T-helper 9 cell (primary cell): ENCODE measurements around the gene MYO1B.

Experiments used
- DNase-seq: peaks from one replicate; pipeline ENCODE4 v3.0.0-alpha.2; 2020

The MYO1B gene

GRCh38 chr2:191365089-191365488 lies 119.9 kb downstream of the MYO1B start:
- DNase-seq, result no peak

- DNase-seq, result no peak
These were observed 121.0 kb downstream of the MYO1B start for GRCh38 chr2:191366199-191366598.

DNA sequence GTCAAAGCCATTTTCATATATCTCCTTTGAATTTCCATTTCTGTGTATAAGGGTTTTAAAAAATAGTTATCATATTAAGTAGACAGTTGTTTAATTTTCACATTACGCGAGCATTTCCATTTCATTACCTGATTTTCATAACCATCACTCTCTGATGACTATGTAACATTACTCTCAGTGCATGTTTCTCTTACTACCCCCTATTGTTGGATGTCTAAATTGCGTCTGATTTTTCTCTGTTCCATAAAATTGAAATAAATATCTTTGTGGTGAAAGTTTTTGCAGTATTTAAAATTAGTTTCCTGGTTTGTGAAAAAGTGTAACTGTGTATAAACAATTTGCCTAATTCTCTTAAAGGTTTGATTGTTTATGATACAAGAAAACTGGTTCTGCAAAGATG lies 123.8 kb downstream of the MYO1B start:
- no peak for DNase-seq

GRCh38 chr2:191374366-191374765 lies 129.2 kb downstream of the MYO1B start:
- no peak for DNase-seq

GRCh38 chr2:191374939-191375338 lies 129.7 kb downstream of the MYO1B start:
- DNase-seq, result no peak

GRCh38 chr2:191376981-191377629 lies 131.9 kb downstream of the MYO1B start:
- no peak for DNase-seq

DNA sequence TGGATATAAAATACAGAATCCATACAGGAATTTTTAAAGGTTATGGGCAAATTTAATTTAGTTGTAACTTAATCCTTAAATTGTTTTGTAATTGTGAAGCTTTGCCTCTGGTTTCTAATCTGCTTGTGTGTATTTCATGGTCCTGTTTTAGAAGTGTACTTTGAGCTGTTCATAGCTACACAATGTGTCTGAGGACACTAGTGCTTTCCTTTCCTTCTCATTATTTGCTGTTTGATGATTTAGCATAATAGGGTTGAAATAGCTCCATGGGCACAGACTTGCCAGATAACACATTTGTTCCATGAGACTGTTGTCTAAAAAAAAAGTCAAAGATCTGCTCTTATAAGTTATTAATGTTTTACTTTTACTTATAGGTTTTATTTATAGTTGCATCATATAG lies 134.2 kb downstream of the MYO1B start:
- no peak for DNase-seq

- no peak for DNase-seq
These were observed 137.6 kb downstream of the MYO1B start for GRCh38 chr2:191382801-191383200.

DNA sequence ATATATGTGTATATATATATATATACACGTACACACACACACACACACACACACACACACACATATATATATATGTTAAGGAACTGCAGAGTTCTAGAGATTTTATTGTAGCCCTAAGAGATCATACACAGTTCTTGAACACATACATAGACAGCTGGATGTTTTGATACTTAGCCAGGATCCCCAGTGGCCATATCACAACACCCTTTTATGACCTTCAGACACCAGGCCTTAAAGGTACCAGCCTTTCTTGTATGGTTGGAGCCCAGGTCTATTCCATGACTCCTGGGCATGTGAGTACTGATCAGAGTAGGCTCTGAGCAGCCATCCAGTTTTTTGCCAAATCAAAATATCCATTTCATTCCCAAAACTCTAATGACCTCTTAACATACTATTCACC lies 138.3 kb downstream of the MYO1B start:
- no peak for DNase-seq

DNA sequence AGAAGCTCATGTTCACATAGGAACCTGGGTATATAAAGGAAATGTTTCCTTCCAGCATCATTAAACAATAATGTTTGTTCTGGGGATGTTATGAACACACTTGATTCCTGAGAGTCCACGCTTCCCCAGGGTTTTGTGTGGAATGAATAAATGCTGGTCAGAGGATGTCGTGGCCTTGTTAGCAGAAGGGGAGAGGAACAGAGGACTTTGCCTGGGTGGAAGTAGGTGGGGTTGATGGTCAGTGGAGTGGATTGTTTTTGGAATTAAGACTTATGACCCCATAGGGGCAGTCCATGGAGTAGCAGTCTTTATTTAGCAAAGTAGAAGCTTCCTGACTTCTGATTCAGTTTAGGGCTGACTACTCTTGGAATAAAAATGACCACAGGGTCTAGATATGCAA lies 139.6 kb downstream of the MYO1B start:
- no peak for DNase-seq

DNA sequence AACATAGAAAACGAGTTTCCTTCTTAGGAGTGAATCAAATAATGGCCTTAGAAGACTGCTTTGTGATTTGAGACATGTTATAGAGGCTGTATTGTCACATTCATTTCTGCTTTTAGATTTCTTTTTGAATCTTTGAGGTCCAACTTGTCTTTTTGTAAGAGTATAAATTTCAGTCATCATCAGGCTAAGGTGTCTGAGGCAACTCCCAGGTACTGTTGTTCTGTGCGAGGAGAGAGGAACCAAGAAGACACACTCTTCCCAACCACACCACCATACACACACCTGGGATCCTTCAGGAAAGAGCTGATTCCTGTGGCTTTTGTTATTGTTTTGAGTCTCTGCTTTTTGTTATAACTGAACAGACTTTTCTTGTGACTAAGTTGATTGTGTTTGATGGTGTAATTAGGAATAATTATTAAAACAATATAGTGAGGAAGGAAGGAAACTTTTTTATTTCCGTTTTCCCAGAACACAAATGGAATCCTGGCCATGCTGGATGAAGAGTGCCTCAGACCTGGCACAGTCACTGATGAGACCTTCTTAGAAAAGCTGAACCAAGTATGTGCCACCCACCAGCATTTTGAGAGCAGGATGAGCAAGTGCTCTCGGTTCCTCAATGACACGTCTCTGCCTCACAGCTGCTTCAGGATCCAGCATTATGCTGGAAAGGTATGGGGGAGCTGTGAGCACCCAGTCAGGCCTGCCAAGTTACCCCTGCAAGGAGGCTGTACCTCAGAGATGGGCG lies 140.4 kb downstream of the MYO1B start:
- DNase-seq, result no peak

GRCh38 chr2:191386938-191387536 lies 141.8 kb downstream of the MYO1B start:
- DNase-seq, result no peak

DNA sequence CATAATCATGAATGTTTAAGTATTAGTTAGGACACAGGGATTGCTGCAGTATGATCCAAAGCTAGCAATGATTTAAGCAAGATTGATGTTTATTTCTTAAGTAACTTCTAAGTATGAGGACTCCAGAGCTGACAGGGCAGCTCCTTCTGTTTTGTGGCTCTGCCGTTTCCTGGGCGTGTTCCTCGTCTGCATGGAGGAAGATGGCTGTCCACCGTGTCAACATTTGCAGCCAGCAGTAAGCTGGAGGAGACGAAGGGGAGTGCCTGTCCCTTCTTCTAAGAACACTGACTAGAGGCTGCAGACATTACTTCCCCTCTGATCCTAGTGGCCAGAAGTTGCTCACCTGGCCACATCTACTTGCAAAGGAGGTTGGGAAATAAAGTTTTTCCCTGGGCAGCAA lies 144.1 kb downstream of the MYO1B start:
- DNase-seq, result no peak

GRCh38 chr2:191391171-191391570 lies 146.0 kb downstream of the MYO1B start:
- no peak for DNase-seq

DNA sequence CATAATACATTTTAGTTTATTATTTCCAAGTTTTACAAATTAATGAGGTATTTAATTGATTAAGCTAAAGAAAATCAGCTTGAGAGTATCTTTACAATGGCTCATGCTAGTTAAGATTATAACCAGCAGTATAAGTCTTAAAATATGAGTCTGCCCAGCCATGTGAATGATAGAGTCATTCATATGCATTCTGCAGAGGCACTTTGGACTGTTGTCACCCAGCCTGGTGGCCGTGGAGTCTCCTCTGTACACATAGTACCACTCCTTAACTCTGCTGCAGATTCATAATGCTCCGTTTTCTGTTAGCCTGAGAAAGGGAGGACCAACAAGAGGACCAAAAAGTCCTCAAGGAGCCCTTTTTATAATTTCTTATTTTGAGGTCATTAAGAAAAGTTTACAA lies 148.8 kb downstream of the MYO1B start:
- no peak for DNase-seq

GRCh38 chr2:191396794-191397193 lies 151.6 kb downstream of the MYO1B start:
- no peak for DNase-seq

- DNase-seq, result no peak
These were observed 154.4 kb downstream of the MYO1B start for GRCh38 chr2:191399601-191400000.

GRCh38 chr2:191401287-191401686 lies 156.1 kb downstream of the MYO1B start:
- no peak for DNase-seq

- DNase-seq, result no peak
These were observed 157.9 kb downstream of the MYO1B start for GRCh38 chr2:191402966-191403565.

GRCh38 chr2:191404568-191404991 lies 159.4 kb downstream of the MYO1B start:
- no peak for DNase-seq

DNA sequence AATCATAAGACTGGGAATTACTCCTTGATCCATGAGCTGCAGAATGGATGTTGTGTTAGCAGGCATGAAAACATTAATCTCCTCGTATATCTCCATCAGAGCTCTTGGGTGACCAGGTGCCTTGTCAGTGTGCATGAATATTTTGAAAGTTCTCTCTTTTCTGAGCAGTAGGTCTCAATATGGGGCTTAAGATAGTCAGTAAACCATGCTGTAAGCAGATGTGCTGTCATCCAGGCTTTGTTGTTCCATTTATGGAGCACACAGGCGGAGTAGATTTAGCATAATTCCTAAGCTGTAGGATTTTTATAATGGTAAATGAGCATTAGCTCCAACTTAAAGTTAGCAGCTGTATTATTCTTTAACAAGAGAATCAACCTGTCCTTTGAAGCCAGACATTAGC lies 160.3 kb downstream of the MYO1B start:
- no peak for DNase-seq

- no peak for DNase-seq
These were observed 165.6 kb downstream of the MYO1B start for GRCh38 chr2:191410646-191411436.

DNA sequence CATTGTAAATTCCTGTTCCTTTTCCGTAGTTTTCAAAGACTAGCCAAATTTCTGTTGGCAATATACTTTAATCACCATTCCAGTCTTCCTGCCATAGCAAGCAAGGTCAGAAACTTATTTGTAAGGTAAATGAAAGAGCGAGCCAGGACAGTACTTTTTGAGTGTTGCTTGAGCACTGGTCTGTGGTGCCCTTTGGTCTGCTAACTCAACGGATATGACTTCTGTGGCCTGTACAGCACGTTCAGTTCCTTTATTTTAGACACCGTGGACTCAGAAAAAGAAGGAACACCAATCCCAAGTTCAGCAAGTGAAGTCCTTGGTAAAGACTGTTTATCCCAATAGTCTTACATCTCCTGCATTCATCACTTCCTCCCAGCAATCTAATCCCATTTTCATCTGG lies 166.3 kb downstream of the MYO1B start:
- no peak for DNase-seq
